NCI-H1930 (cell line): ENCODE data around the gene PTPRG.

ENCODE experiments used
- DNase-seq, 2 experiments: peaks; one replicate each; lab custom pipeline; 2025; lab: John Stamatoyannopoulos, UW

Gene PTPRG

DNA sequence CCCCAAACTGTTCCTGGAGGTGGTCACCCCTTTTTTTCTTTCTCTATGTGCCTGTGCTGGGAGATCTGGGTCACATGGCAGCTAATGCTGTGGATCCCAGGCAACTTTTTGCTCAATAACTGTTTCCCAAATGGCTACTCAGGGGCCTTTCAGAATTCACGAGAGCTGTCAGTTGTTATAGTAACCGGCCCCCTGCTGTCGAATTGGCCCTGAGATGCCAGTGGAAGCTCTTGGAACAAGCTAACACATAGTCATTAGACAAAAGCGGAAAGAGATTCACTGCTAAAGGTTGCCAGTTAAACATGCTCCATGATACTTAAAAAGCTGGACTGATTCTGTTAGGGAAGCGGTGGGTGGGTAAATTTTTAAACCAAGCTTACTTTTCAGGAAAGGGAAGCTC lies 667.8 kb downstream of the PTPRG start:
- no peak for DNase-seq

DNA sequence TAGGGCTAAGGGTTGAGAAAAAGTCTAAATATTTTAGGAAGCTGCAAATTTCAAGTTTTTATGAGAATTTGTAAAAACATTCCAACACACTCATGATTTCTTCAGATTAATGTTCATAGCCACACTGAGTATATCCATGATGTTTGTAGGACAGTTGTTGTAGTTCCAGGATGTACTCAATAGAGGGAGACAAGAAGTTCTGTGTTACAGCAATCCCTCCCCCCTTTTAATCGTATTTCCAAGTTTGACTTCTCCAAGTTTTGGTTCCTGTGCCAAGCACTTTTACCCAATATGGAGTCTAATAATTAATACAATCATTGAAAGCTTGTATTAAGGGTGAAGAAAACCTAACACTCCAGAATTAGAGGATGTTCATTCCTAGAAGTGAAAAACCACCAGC lies 668.5 kb downstream of the PTPRG start:
- no peak for DNase-seq

DNA sequence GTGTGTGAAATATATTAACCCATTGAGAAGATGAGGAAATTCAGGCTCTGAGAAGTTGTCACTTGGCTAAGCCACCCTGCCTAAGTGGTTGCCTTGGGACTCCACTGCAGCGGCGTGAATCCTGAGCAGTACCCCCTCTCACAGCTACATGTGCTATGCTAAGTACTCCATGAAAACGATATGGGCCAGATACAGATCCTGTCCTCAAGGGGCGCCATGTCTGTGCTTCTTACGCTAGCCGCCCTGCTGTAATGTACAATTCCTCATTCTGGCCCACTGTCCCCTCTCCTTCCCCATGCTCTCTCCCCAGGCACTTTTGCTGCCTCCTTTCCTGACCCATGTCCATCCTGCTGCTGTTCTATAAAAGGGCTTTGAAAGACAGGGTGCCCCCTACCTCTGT lies 671.7 kb downstream of the PTPRG start:
- DNase-seq, result no peak

DNA sequence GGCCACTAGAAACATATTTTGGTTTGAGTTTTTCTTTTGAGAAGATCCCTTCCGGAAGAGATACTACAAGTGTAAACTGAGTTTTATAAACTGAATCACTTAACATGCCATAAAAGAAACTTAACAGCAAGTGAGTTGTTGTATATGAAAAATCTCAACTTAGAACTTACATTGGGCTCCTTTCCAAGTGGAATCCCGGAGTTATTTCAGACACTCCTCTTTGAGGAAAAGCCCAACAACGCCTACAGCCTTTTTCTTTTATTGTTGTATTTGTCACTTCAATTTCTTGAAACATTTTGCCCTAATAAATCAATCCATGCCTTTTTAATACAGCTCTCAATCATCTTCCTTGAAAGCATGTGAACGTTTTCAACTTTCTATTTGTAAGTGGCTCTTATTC lies 674.6 kb downstream of the PTPRG start:
- DNase-seq, result no peak

DNA sequence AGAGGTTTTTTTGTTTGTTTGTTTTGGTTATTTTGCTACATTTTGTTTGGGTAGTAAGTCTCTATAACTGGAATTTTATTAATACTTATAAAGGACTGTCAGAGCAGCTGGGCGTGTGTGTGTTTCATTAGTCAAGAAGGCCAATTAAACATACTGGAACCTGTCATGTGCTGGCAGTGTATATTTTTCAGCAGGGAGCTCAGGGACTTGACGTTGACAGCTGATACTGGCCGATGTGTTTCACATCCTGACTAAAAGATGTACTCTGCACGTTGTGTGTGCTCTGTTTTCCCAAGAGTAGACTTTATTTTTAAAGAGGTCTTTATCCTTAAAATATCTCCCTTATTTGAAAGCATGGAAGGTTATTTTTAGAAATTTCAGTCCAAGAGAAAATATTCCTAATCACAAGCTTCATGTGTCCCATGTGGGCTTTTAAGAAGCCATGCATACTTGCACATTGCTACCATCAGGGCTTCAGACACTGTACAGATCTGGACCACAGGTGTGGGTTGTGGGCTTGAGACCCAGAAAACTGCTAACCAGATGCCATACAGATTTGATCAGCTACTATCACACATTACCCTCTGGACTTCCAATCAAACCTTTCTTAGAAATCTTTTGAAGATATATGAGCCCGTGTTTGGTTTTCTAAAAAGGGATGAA lies 676.0 kb downstream of the PTPRG start:
- no peak for DNase-seq

- DNase-seq, result no peak
Measured at GRCh38 chr3:62238003-62238402, 676.6 kb downstream of the PTPRG start.

DNA sequence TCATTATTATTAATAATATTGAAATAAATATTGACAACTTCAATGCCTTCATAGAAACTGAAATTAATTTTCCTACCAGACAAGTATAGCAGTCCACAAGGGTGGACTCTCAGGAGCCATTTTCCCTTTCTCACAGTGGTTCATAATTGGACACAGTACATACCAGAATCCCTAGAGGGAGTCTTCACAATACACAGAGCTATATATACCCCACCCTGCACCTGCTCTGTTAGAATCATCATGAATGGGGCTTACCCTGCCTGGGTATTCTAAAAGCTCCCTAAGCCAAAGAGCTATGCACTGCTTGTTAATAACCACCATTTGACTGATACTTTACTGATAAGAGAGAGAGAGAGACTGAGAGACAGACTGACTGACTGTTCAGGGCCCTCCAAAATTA lies 677.1 kb downstream of the PTPRG start:
- DNase-seq, result peak; percentile 52 to 56

GRCh38 chr3:62241279-62241678 lies 679.9 kb downstream of the PTPRG start:
- peak; percentile 13 to 21 for DNase-seq

GRCh38 chr3:62242831-62243509 lies 681.6 kb downstream of the PTPRG start:
- DNase-seq, result peak in 1 of 2 experiments; percentile 27

DNA sequence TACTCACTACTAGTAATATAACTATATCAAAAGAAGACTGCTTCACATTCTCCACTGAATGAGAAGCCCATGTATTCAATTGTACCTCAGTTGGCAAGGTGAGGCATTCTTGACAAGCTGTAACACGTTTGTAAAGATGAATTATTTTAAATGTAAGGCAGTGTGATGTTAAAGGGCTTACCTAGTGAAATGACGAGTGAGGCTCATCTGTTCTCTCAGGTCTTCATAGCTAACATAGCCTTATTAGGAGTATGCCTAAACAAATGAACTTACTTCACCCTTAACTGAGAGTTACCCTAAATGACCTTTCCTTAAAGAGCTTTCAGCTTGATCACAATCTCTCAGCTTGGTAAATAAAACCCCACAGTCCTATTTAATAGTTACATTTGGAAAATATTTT lies 684.7 kb downstream of the PTPRG start:
- DNase-seq, result no peak

- DNase-seq, result no peak
Measured at GRCh38 chr3:62246985-62247384, 685.6 kb downstream of the PTPRG start.

DNA sequence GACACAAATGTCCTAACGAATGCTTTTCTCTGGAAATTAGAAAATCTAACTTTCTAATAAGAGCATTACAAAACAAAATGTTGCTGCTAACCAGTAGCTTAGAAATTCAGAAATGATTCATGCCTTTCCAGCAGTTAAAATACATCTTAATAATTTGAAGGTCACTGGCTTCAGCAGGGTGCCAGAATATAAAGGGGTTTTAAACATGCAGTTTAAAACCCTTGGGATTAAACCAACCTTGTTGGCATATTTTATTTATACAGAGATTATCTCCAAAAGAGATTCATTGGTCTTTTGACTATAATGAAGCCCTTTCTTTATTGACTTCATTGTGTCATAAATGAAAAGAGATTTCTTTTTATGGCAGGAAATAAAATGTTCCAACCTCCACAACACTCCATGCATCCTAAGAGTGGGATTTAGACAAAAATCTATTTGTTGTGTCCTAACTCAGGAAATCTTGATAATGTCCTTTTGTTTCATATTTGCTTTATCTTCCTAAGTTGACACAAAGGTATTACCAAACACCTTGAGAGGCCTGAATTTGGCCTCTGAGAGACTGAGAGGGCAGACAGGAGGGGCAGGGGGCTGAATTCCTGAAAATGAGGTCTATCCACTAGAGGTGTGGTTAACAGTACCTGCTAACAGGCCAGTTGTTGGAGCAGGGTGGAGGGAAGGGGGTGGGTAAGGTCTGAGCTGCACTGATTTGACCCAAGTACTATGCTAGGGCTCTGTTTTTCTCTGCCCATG lies 687.5 kb downstream of the PTPRG start:
- peak in 1 of 2 experiments; percentile 17 for DNase-seq

DNA sequence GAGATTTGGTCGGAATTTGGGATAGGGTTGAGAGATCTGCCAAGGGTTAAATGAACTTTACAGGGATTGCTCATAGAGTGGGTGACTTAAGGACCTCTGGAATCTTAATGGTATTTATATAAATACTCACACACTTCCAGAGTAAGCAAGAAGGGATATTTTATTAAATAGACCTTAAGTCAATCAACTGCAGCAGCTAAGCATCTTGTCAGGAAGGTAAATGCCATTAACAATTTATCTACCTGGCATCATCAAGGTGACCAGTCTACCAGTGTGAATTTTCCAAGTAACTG lies 688.1 kb downstream of the PTPRG start:
- no peak for DNase-seq

- no peak for DNase-seq
Measured at GRCh38 chr3:62249855-62250543, 688.6 kb downstream of the PTPRG start.

- DNase-seq, result no peak
Measured at GRCh38 chr3:62252438-62253157, 691.2 kb downstream of the PTPRG start.

DNA sequence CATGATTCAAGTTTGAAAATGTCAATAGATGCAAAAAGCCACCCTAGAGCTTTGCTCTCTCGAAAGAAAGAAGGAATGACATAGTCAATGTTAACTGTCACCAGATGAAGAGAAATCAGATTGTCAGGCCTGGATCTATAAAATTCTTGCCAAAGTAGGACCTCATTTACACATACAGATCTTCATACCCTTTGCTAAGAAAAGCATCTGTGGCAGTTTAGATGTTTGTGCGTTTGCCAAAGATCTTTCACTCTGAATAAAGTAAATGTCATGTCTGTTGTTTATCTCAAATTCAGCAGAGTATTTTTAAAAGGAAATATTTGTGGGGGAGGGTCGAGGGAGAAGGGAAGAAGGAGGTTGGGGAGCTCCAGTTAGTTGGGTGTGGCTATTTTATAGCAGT lies 692.6 kb downstream of the PTPRG start:
- no peak for DNase-seq

GRCh38 chr3:62255758-62256157 lies 694.4 kb downstream of the PTPRG start:
- DNase-seq, result no peak

GRCh38 chr3:62259924-62260323 lies 698.6 kb downstream of the PTPRG start:
- DNase-seq, result no peak

DNA sequence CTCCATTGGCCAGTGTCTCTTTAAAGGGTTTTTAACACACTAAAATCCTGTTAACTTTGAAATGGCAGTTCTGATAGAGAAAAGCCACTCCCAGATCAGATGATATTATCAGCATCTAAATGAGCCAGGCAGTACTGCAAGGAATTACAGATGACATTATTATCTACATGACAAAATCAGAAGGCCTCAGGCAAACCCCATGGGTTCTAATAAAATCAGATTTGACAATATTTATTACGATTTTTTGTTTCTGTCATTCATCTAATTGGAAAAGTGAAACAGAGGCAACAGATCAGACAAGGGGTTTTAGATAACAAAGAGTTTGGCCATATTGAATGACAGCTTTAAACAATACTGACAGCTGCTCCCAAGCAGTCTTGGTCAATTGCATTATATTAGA lies 699.3 kb downstream of the PTPRG start:
- DNase-seq, result no peak

- DNase-seq, result no peak
Measured at GRCh38 chr3:62261121-62261520, 699.8 kb downstream of the PTPRG start.

DNA sequence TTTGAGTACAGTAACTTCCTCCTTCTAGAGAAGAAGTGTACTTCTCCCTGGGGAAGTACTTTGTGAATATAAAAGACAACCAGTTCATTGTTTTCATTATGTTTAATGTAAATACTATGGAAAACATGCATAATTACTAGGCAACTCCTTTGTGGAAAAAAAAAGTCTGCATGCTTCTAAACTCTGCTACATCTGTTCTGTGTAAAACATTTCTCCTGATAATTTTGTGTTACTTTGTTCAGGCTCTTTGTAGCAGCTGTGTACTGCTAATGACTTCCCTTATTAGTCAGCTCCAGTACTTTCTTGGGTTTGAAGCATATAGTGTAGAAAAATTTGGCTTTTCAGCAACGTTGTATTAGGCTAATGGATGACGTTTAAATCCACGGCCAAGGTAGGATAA lies 700.4 kb downstream of the PTPRG start:
- no peak for DNase-seq

DNA sequence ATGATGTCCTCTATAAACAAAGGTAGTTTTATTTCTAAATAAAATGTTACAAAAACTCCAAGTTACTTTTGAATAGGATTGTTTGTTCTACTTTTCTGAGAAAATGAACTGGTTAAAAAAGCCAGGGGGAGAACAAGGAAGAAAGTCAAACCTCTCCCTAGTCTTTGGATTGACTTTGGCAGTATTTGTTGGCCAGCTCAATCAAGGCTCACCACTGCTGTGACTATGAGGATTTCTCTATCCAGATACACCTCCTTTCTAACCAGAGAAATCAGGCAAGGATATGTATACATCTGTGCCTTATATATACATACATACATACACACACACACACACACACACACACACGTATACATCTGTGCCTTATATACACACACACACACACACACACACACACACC lies 704.2 kb downstream of the PTPRG start:
- no peak for DNase-seq
